ENCODE results near the gene TOB2.

The TOB2 gene

DNA sequence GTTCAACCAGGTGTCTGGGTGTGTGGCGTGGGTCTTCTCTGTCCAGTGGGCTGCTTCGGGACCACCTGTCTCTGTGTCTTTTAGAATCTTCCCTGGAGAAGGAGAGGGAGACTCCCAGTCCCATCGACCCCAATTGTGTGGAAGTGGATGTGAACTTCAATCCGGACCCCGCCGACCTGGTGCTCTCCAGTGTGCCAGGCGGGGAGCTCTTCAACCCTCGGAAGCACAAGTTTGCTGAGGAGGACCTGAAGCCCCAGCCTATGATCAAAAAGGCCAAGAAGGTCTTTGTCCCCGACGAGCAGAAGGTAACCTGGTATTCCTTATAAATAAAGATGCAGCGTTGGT lies 52.6 kb downstream of the TOB2 start:
- no peaks in the 10 kb centered on the region for H3K27me3 ChIP-seq
- H3K4me2 ChIP-seq: no peak overlapping the region
- H3K9me3 ChIP-seq (replicated peaks in 1 of 11): no peaks in the 10 kb centered on the region
- no peak overlapping the region for H3K4me3 ChIP-seq
- H3K36me3 ChIP-seq: peaks cover 32 to 84% (median 54%) of the 10 kb centered on the region in 11 experiments
- peaks cover 0 to 6% (median 0%) of the 10 kb centered on the region in 10 experiments; a peak in 2 of 20 replicates for H3K4me1 ChIP-seq
- H4K20me1 ChIP-seq: no peaks in the 10 kb centered on the region
- no peak overlapping the region for H3K27ac ChIP-seq
- H3K9ac ChIP-seq: peak overlapping the region in 1 of 11 experiments; percentile 11; a peak in 2 of 22 replicates
- no peak for TF ChIP-seq Cebpa-rat (IDR thresholded peaks at IDR 0.05)

DNA sequence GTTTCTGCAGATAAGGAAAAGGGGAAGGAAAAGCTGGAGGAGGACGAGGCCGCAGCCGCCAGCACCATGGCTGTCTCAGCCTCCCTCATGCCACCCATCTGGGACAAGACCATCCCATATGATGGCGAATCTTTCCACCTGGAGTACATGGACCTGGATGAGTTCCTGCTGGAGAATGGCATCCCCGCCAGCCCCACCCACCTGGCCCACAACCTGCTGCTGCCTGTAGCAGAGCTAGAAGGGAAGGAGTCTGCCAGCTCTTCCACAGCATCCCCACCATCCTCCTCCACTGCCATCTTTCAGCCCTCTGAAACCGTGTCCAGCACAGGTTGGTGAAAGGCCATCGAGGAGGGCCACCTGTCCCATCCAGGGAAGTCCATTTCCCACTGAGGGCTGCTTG lies 59.3 kb downstream of the TOB2 start:
- Histone ChIP-seq H3K36me3 (peaks cover 10 to 52% (median 35%) of the 10 kb centered on the region in 11 experiments; a peak in 20 of 22 replicates), H3K9ac (no peak overlapping the region), H3K4me3 (no peak overlapping the region), H3K4me1 (peaks cover 8 to 21% (median 16%) of the 10 kb centered on the region in 10 experiments; a peak in 18 of 20 replicates), H3K27ac (no peak overlapping the region), H3K9me3 (replicated peaks in 1 of 11) (no peaks in the 10 kb centered on the region), H4K20me1 (peaks cover 0 to 15% (median 0%) of the 10 kb centered on the region in 11 experiments; a peak in 4 of 22 replicates), H3K27me3 (no peaks in the 10 kb centered on the region), H3K4me2 (no peak overlapping the region)
- TF ChIP-seq Cebpa-rat (IDR thresholded peaks at IDR 0.05): no peak

DNA sequence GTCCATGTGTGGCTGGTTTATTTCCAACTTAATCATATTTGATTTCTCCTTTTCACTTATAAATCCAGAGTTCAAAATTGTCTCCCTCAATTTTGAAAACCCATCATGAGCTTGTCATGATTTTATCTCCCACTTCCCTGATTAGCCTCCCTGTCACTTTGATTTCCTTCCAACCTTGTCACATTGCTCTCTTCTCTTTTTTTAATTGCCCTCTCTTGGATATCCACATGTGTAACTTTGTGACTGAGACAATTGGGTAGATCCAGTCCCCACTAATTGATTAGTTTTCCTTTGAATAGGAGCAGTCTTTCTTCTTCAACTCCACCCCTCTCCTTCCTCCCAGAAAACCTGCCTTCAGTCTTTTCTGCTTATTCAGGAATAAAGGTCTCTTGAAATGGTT lies 62.5 kb downstream of the TOB2 start:
- Histone ChIP-seq H3K9ac (0 out of 22 replicates have a peak overlapping the region, but pooled peaks of 1 of the 11 experiments have one; percentile 14), H4K20me1 (peaks cover 0 to 15% (median 0%) of the 10 kb centered on the region in 11 experiments; a peak in 4 of 22 replicates), H3K4me3 (no peak overlapping the region), H3K36me3 (peaks cover 4 to 21% (median 18%) of the 10 kb centered on the region in 11 experiments; a peak in 18 of 22 replicates), H3K4me1 (peaks cover 17 to 33% (median 26%) of the 10 kb centered on the region in 10 experiments), H3K27me3 (no peaks in the 10 kb centered on the region), H3K9me3 (replicated peaks in 1 of 11) (no peaks in the 10 kb centered on the region), H3K27ac (no peak overlapping the region), H3K4me2 (peak overlapping the region in 5 of 11 experiments; percentile 79 to 96 (median 89); a peak in 11 of 22 replicates)
- TF ChIP-seq Cebpa-rat (IDR thresholded peaks at IDR 0.05): no peak

Measured in BLaER1 treated with 17β-estradiol and CSF1 and Interleukin-3, amounts not matched to agents 10 nM and 100 nM (cell line).